B cell (primary cell): ENCODE data around the gene TTLL5. TPM values are rescaled to one million over a fixed set of nuclear protein-coding genes. Genes with fewer than 3 reads are reported as not detected.

Experiments
- ATAC-seq: fragments of 200-7000 bp; cut with Tn5 transposase; one replicate; pipeline ENCODE4 v1.10.0; 2021; ENCODE audit warnings: low read depth, mild to moderate bottlenecking, moderate number of reproducible peaks, moderate library complexity
- CTCF ChIA-PET: fragments of 350-600 bp; sonication (Branson Sonifier 250); formaldehyde crosslinking; loops from one replicate; lab custom pipeline; 2021; ENCODE audit warnings: antibody characterized with exemption, inconsistent platforms; lab: Charles Lee
- POLR2A ChIA-PET: fragments of 350-600 bp; sonication (Branson Sonifier 250); formaldehyde crosslinking; loops from one replicate; lab custom pipeline; 2021; ENCODE audit warnings: antibody characterized with exemption; lab: Charles Lee
- DNase-seq: peaks from one replicate; pipeline ENCODE4 v3.0.0; 2013
- H2AFZ ChIP-seq: 2 replicates; pipeline ENCODE4 v1.6.1; 2012; ENCODE audit warnings: mild to moderate bottlenecking, low read depth, low read length; ENCODE audit not compliant: insufficient read depth, poor library complexity, severe bottlenecking
- H3K27ac ChIP-seq, 2 donors: 1 replicate in 1 of 2; 2 replicates in 1 of 2; pipeline ENCODE4 v1.5.1; 2012 to 2013; ENCODE audit warnings: low read length in 2 of 2, mild to moderate bottlenecking in 2 of 2, moderate library complexity in 1 of 2
- H3K27me3 ChIP-seq, 4 experiments: fragments of 200-600 bp in 1 of 4; sonication (generic) in 1 of 4; replicated peaks in 1 of 4; 1 replicate in 2 of 4; 2 replicates in 2 of 4; pipeline versions ENCODE4 v1.6.1 to v1.7.0; 2013 to 2016; ENCODE audit warnings: low read length in 3 of 4, mild to moderate bottlenecking in 2 of 4, mixed read lengths in 1 of 4, moderate library complexity in 1 of 4; ENCODE audit not compliant: insufficient read depth in 4 of 4, control insufficient read depth in 3 of 4; ENCODE audit errors: control extremely low read depth in 1 of 4
- H3K36me3 ChIP-seq, 2 experiments: replicated peaks in 1 of 2; 1 replicate in 1 of 2; 2 replicates in 1 of 2; pipeline versions ENCODE4 v1.6.1 to v1.7.1; 2013; ENCODE audit warnings: low read length in 1 of 2; ENCODE audit not compliant: insufficient read depth in 2 of 2, control insufficient read depth in 1 of 2; ENCODE audit errors: control extremely low read depth in 1 of 2, extremely low read depth in 1 of 2
- H3K4me1 ChIP-seq, 2 donors: fragments of 200-600 bp in 1 of 2; sonication (generic) in 1 of 2; 1 replicate in 1 of 2; 2 replicates in 1 of 2; pipeline versions ENCODE4 v1.5.1 to v1.6.1; 2013 to 2017; ENCODE audit warnings: low read length in 2 of 2; ENCODE audit not compliant: control insufficient read depth in 2 of 2, insufficient read depth in 2 of 2
- H3K4me2 ChIP-seq: replicated peaks from 2 replicates; pipeline ENCODE3; 2012; ENCODE audit warnings: mild to moderate bottlenecking, low read depth, low read length; ENCODE audit not compliant: poor library complexity, severe bottlenecking
- H3K4me3 ChIP-seq, 5 experiments: fragments of 200-600 bp in 1 of 5; sonication (generic) in 1 of 5; 1 replicate in 3 of 5; 2 replicates in 2 of 5; pipeline versions ENCODE4 v1.5.1 to v1.7.0; 2011 to 2016; ENCODE audit warnings: low read length in 4 of 5, mild to moderate bottlenecking in 4 of 5, low read depth in 2 of 5, control low read depth in 1 of 5, moderate library complexity in 1 of 5; ENCODE audit not compliant: insufficient read depth in 1 of 5; ENCODE audit errors: control extremely low read depth in 1 of 5, extremely low read depth in 1 of 5
- H3K79me2 ChIP-seq: fragments of 200-600 bp; sonication (generic); one replicate; pipeline ENCODE4 v1.6.0; 2016; ENCODE audit warnings: low read length; ENCODE audit not compliant: control insufficient read depth, insufficient read depth
- H3K9ac ChIP-seq: fragments of 200-600 bp; sonication (generic); 2 replicates; pipeline ENCODE4 v1.6.1; 2017; ENCODE audit warnings: mild to moderate bottlenecking, low read length, moderate library complexity
- H3K9me3 ChIP-seq, 3 donors: one replicate each; pipeline versions ENCODE4 v1.6.1 to v1.7.1; 2013; ENCODE audit warnings: low read length in 2 of 3; ENCODE audit not compliant: control insufficient read depth in 2 of 3, insufficient read depth in 1 of 3; ENCODE audit errors: control extremely low read depth in 1 of 3
- H4K20me1 ChIP-seq: 2 replicates; pipeline ENCODE4 v1.6.0; 2012; ENCODE audit warnings: mild to moderate bottlenecking, low read length; ENCODE audit not compliant: insufficient read depth, control insufficient read depth, poor library complexity, severe bottlenecking
- H3K27ac Mint-ChIP-seq: one replicate; pipeline ENCODE4 v1.8.0; 2021; ENCODE audit warnings: mixed read lengths
- H3K27me3 Mint-ChIP-seq: one replicate; pipeline ENCODE4 v1.8.0; 2021; ENCODE audit warnings: mixed read lengths
- H3K4me1 Mint-ChIP-seq: one replicate; pipeline ENCODE4 v1.8.0; 2021; ENCODE audit warnings: mixed read lengths
- H3K4me3 Mint-ChIP-seq: one replicate; pipeline ENCODE4 v1.8.0; 2021; ENCODE audit warnings: mixed read lengths
- H3K9me3 Mint-ChIP-seq: one replicate; pipeline ENCODE4 v1.8.0; 2022; ENCODE audit warnings: mixed read lengths; ENCODE audit not compliant: insufficient read depth
- CTCF ChIP-seq: fragments of 200-600 bp; IDR thresholded peaks from one replicate; pipeline ENCODE4 v1.8.0; 2022; ENCODE audit warnings: antibody characterized with exemption, mild to moderate bottlenecking
- EZH2 ChIP-seq: IDR thresholded peaks from 2 replicates; pipeline ENCODE4 v1.6.1; 2012; ENCODE audit warnings: borderline replicate concordance, low read depth, mild to moderate bottlenecking, moderate library complexity, low read length; ENCODE audit not compliant: insufficient read depth, poor library complexity, severe bottlenecking
- WGBS: methylation state at CpG from one replicate; pipeline ENCODE4 v1.1.5; 2013; ENCODE audit warnings: missing lambda C conversion rate; ENCODE audit not compliant: insufficient coverage; 5-methylcytosine and 5-hydroxymethylcytosine counted together
- intact Hi-C: fragments of 100-400 bp; cut with micrococcal nuclease; formaldehyde crosslinking; loops from one replicate; pipeline ENCODE4 v1.10.0; 2022
- polyA plus RNA-seq: library from polyadenylated mRNA; depleted of rRNA; stranded (reverse); fragments of >200 nt; gene quantifications from 2 replicates; pipeline ENCODE4 v1.2.3, GENCODE V29; 2012
- total RNA-seq, 2 donors: library from RNA; stranded (reverse); fragments of 120-200 nt in 1 of 2; gene quantifications; 1 replicate in 1 of 2; 2 replicates in 1 of 2; pipeline versions ENCODE4 v1.2.3 to v1.2.4, GENCODE V29; 2013 to 2022

Gene TTLL5
- total and polyA plus RNA-seq, 2 donors (not counting 1 experiment from before 2014, with no cell fraction given), result 10.9 to 50.9 TPM

GRCh38 chr14:75871181-75871880 lies 210.3 kb downstream of the TTLL5 start:
- H3K9me3 ChIP-seq, result no peaks in the 10 kb centered on the region
- no peak overlapping the region for H3K27ac ChIP-seq
- H2AFZ ChIP-seq, result no peak overlapping the region
- no peaks in the 10 kb centered on the region for H3K27me3 ChIP-seq
- Mint-ChIP-seq H3K9me3 (no peaks in the 10 kb centered on the region), H3K4me3 (no peak overlapping the region), H3K4me1 (no peaks in the 10 kb centered on the region), H3K27me3 (no peaks in the 10 kb centered on the region), H3K27ac (no peak overlapping the region)
- no peak for ATAC-seq
- 92% methylated on average over 2 of the region's 6 CpGs for WGBS
- H3K79me2 ChIP-seq, result no peaks in the 10 kb centered on the region
- intact Hi-C loops, result no loop called here
- H3K36me3 ChIP-seq, result peaks cover 2% of the 10 kb centered on the region in 2 experiments
- CTCF ChIA-PET, result no interaction called here
- POLR2A ChIA-PET, result no interaction called here
- no peak for TF ChIP-seq EZH2
- no peak overlapping the region for H3K9ac ChIP-seq
- no peak overlapping the region for H3K4me2 ChIP-seq
- DNase-seq, result no peak
- H3K4me1 ChIP-seq, result no peaks in the 10 kb centered on the region
- H4K20me1 ChIP-seq, result no peaks in the 10 kb centered on the region
- H3K4me3 ChIP-seq, result no peak overlapping the region

- Histone ChIP-seq H3K9ac (no peak overlapping the region), H3K4me1 (no peaks in the 10 kb centered on the region), H3K79me2 (no peaks in the 10 kb centered on the region), H3K4me2 (no peak overlapping the region), H3K27ac (no peak overlapping the region), H3K36me3 (peaks cover 0 to 2% of the 10 kb centered on the region in 2 experiments), H3K27me3 (no peaks in the 10 kb centered on the region), H3K4me3 (no peak overlapping the region), H3K9me3 (no peaks in the 10 kb centered on the region), H4K20me1 (no peaks in the 10 kb centered on the region), H2AFZ (no peak overlapping the region)
- DNase-seq (no peak), ATAC-seq (no peak)
- POLR2A ChIA-PET, result no interaction called here
- H3K9me3 Mint-ChIP-seq, result no peaks in the 10 kb centered on the region
- intact Hi-C loops, result no loop called here
- TF ChIP-seq CTCF, result no peak
- TF ChIP-seq EZH2, result no peak
- 70% methylated on average over 1 of the region's 1 CpG for WGBS
- no peaks in the 10 kb centered on the region for H3K4me1 Mint-ChIP-seq
- no peaks in the 10 kb centered on the region for H3K27me3 Mint-ChIP-seq
- no peak overlapping the region for H3K27ac Mint-ChIP-seq
- no peak overlapping the region for H3K4me3 Mint-ChIP-seq
- CTCF ChIA-PET, result no interaction called here
These were observed 214.9 kb downstream of the TTLL5 start for GRCh38 chr14:75875958-75876357.
